HG02943 (cell line): ENCODE measurements around the gene CNTNAP5.

Source experiments
- ATAC-seq: cut with Tn5 transposase; IDR thresholded peaks from one replicate; pipeline ENCODE4 v1.9.1; 2021; ENCODE audit warnings: mild to moderate bottlenecking, low read depth, moderate library complexity; ENCODE audit not compliant: unreplicated experiment

Gene CNTNAP5

DNA sequence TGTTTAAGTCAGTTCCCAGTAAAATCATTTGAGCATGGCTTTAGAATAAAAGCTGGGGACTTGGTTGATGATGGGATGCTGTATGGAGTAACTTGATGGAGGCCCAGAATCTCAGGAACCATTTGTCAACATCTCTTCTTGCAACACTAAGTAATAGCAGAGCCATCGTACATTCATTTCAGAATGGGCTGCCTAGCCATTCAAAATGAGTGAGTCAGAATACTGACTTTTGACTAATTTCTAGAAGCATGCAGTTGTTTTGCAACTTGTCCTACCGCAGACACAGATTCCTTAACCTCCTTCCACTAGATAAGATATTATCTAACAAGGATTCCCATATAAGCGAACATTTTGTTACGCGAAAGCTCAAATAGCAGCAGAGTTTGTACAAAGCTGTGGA, 229.5 kb downstream of the CNTNAP5 start:
- no peak for ATAC-seq

DNA sequence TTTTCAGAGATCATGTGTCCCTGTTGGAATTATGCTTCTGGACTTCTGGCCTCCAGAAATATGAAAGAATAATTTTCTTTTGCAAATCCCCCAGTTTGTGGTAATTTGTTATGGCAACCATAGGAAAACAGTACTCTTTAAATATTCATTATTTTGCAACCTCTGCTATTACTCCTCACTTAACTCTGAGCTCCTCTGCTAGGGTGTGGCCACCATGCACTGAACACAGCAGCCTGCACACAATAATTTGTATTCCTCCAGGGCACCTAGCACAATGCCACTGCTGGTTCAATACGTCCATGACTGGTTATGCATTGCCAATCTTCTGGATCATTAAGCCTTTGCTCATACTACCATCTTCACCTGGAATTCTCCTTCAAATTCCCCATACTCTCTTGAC, 232.0 kb downstream of the CNTNAP5 start:
- no peak for ATAC-seq

GRCh38 chr2:124258140-124258880, 233.2 kb downstream of the CNTNAP5 start:
- ATAC-seq: no peak

DNA sequence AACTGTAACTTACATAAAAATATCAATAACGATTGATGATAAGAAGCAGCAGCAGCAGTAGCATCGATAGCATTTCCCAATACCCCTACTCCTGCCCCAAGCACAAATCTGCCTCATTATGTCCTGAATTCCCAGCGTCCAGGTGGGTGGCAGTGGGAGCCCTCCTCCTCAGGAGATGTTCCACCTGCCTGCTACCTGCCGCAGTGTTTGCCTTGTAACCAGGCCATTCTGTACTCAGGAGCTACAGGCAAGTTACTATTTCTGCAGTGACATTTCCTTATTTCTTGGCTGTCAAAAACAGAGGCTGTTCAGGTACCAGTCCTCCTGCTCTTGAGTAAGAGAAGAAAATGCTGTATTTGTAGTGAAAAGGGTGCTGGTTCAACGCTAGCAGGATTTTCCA, 236.4 kb downstream of the CNTNAP5 start:
- ATAC-seq: no peak

DNA sequence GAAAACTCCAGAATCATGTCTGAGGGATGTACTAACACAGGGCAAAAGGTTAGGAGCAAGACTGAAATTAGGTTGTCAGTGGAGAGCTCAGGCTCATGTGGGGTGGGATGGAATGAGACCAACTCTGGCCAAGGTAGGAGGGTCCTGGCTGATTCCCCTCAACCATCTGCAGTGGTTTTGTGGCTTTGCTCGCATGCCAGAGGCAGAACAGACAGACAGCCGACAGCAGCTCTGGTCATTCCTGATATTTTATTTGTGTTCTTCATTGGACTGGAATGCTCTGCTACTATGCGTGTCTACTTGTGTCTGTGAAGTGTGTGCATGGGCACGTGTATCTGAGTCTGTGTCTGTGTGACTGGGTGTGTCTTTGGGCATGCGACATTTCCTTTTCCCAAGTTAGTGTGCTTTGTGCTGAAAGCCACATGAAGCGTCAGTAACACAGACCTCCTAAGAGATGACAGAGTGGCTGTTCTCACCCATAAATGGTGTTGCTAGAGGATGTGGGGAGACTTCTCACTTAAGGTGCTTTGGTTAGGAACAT, 239.5 kb downstream of the CNTNAP5 start:
- no peak for ATAC-seq

DNA sequence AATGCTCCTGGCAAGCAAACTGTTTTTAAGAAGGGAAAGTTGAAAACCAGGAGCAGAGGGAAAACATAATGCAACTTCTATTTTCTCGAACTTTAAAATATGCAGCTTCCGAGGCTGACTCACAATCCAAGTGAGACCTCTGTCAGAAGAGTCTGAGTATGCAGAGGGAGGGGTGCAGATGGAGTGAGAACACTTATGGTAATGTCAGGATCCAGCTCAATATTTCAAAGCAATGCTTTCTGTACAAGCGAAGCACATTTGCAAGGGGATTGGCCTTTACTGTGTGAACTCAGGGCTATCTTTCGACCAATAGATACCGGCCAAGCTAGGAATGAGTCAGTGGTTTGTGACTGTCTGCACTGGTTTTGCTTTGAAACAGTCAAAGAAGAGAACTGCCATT, 242.7 kb downstream of the CNTNAP5 start:
- ATAC-seq: no peak

DNA sequence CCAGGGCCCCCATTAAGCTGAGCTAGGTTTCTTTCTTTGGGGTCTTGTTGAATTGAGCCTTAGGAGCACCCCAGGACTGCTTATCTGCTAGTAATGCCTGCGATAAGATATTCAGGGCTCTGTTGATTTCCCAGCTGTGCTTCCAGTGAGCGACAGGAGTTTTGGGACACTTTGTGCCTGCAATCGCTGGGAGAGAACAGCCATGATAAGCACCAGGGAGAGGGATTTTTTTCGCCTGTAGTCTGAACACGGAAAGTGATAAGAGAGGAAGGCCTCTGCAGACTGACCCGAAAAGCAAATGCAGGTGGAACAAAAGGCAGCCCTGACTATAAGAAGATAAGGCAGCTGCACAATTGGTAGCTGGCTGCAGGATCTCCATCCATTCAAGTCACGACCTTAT, 244.3 kb downstream of the CNTNAP5 start:
- ATAC-seq: no peak

- no peak for ATAC-seq
Measured at GRCh38 chr2:124272261-124272841, 247.3 kb downstream of the CNTNAP5 start.

- ATAC-seq: no peak
Measured at GRCh38 chr2:124281541-124281940, 256.5 kb downstream of the CNTNAP5 start.

- ATAC-seq: no peak
Measured at GRCh38 chr2:124283096-124283495, 258.0 kb downstream of the CNTNAP5 start.

- ATAC-seq: no peak
Measured at GRCh38 chr2:124286089-124286783, 261.1 kb downstream of the CNTNAP5 start.

- ATAC-seq: no peak
Measured at GRCh38 chr2:124289060-124289459, 264.0 kb downstream of the CNTNAP5 start.

- no peak for ATAC-seq
Measured at GRCh38 chr2:124289615-124290014, 264.5 kb downstream of the CNTNAP5 start.

DNA sequence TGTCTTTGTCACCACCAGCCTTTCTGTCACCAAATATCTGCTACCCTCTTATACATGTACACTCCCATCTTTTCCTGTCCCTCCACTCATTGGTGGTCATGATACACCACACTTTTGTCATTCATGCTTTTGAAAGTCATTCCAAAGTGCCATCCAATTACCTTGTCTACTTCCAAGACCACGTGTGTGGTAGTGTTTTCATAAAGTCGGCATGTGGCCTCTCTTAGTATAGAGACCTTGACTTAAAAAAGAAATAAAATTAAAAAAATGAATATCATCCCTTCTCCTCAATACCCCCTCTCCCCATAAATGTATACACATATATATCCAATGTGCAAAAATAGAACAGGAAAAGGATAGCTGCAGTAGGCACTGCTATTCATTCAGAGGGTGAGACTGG, 271.4 kb downstream of the CNTNAP5 start:
- no peak for ATAC-seq

- ATAC-seq: no peak
Measured at GRCh38 chr2:124301915-124302314, 276.8 kb downstream of the CNTNAP5 start.

- ATAC-seq: no peak
Measured at GRCh38 chr2:124308319-124309062, 283.4 kb downstream of the CNTNAP5 start.

GRCh38 chr2:124309563-124310138, 284.6 kb downstream of the CNTNAP5 start:
- ATAC-seq: no peak

DNA sequence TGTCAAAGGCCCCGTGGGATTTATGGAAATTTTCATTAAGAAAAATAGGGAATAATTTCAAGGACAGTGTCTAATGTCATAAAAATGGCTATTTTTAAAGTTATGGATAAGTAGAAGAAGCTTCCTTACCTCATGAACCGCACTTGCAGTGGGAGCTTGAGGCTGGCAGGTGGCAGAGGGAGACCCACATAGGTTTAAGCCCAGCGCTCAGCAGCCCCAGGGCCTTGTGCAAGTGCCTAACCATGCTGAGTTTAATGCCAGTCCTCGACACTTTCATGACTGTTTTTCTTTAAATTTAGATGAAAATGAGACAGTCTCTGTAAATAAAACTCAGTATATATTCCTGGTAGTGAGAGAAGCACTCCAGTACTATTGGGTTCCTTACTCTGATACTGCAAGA, 285.6 kb downstream of the CNTNAP5 start:
- no peak for ATAC-seq

- no peak for ATAC-seq
Measured at GRCh38 chr2:124314084-124314483, 289.0 kb downstream of the CNTNAP5 start.

- ATAC-seq: no peak
Measured at GRCh38 chr2:124315221-124315880, 290.3 kb downstream of the CNTNAP5 start.
